A673 (cell line): ENCODE results near the gene KANSL1L. TPM values are rescaled to one million over a fixed set of nuclear protein-coding genes. Genes with fewer than 3 reads are reported as not detected.

Experiments used
- BruUV-seq: library from RNA; stranded (reverse); fragments of 400-500 nt; replicated peaks from 2 replicates; lab custom pipeline; 2021; lab: Mats Ljungman, UMichigan
- CTCF ChIA-PET: fragments of 300-600 bp; sonication (Branson Sonifier 250); formaldehyde crosslinking; loops from one replicate; lab custom pipeline; 2022; ENCODE audit warnings: antibody characterized with exemption; lab: Charles Lee
- POLR2A ChIA-PET: fragments of 300-600 bp; sonication (Branson Sonifier 250); formaldehyde crosslinking; loops from one replicate; lab custom pipeline; 2022; ENCODE audit warnings: antibody characterized with exemption; ENCODE audit not compliant: low non-redundant PET; lab: Charles Lee
- DNase-seq: peaks from one replicate; pipeline ENCODE4 v3.0.0-alpha.2; 2015; ENCODE audit warnings: low spot score
- H3K27ac ChIP-seq: fragments of 200-600 bp; sonication (generic); 2 replicates; pipeline ENCODE4 v1.5.1; 2016; ENCODE audit warnings: mixed run types, low read depth, mild to moderate bottlenecking, mixed read lengths, antibody characterized with exemption, low read length; ENCODE audit not compliant: poor library complexity, severe bottlenecking
- H3K27me3 ChIP-seq: fragments of 200-600 bp; sonication (generic); replicated peaks from 2 replicates; pipeline ENCODE4 v1.6.1; 2017; ENCODE audit warnings: mixed run types, low read depth, mild to moderate bottlenecking, mixed read lengths, antibody characterized with exemption, low read length; ENCODE audit not compliant: insufficient read depth, poor library complexity
- H3K36me3 ChIP-seq: fragments of 200-600 bp; sonication (generic); 2 replicates; pipeline ENCODE4 v1.6.1; 2016; ENCODE audit warnings: mixed run types, mild to moderate bottlenecking, mixed read lengths, antibody characterized with exemption, low read length; ENCODE audit not compliant: insufficient read depth, poor library complexity, severe bottlenecking
- H3K4me1 ChIP-seq: fragments of 200-600 bp; sonication (generic); 2 replicates; pipeline ENCODE4 v1.6.1; 2017; ENCODE audit warnings: mixed run types, mild to moderate bottlenecking, mixed read lengths, antibody characterized with exemption, low read length; ENCODE audit not compliant: insufficient read depth, poor library complexity, severe bottlenecking
- H3K4me3 ChIP-seq: fragments of 200-600 bp; sonication (generic); 2 replicates; pipeline ENCODE4 v1.5.1; 2016; ENCODE audit warnings: low read depth, mixed run types, mild to moderate bottlenecking, mixed read lengths, low read length; ENCODE audit not compliant: poor library complexity, severe bottlenecking
- H3K9me3 ChIP-seq: fragments of 200-600 bp; sonication (generic); 2 replicates; pipeline ENCODE4 v1.6.1; 2016; ENCODE audit warnings: mixed run types, low read depth, mild to moderate bottlenecking, mixed read lengths, antibody characterized with exemption, low read length; ENCODE audit not compliant: poor library complexity, severe bottlenecking
- CTCF ChIP-seq: fragments of 300-800, 200-600 bp; sonication (generic); conservative IDR thresholded peaks from 2 replicates; pipeline ENCODE4 v1.5.1; 2017; ENCODE audit warnings: low read depth, mild to moderate bottlenecking, antibody characterized with exemption, low read length, moderate library complexity, mixed read lengths
- EZH2 ChIP-seq: fragments of 200-600 bp; sonication (generic); IDR thresholded peaks from 2 replicates; pipeline ENCODE4 v1.6.1; 2017; ENCODE audit warnings: borderline replicate concordance, low read depth, mild to moderate bottlenecking, mixed read lengths, antibody characterized with exemption, low read length; ENCODE audit not compliant: poor library complexity, severe bottlenecking
- intact Hi-C: fragments of 100-400 bp; cut with micrococcal nuclease; formaldehyde crosslinking; loops from one replicate; pipeline ENCODE4 v1.10.0; 2022; ENCODE audit not compliant: unreplicated experiment
- total RNA-seq: library from RNA; stranded (reverse); gene quantifications from 2 replicates; pipeline ENCODE4 v1.2.3, GENCODE V29; 2021

Gene KANSL1L
- total RNA-seq, 1 experiment from 2014 or later: 17.7 TPM

DNA sequence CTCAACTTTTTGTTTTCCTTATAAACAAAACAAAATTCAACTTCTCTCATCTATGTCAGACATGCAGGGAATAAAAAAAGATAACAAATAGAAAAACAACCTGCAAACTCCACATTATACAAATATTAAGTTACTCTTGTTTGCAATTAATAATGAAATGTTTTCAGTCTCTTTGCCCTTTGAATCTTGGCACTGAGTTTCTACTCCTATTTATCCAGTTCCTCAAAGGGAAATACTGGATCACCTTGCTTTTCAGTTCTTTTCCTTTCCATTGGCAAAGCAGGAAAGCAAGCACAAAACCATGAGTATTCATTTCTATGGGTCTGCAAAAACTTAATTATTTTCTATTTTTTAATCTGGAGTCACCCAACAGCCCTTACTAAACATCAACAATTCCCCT, 23.6 kb downstream of the KANSL1L start:
- Histone ChIP-seq H3K36me3 (peaks cover 19% of the 10 kb centered on the region), H3K27ac (no peak overlapping the region), H3K9me3 (peaks cover 15% of the 10 kb centered on the region), H3K27me3 (no peaks in the 10 kb centered on the region), H3K4me3 (no peak overlapping the region), H3K4me1 (no peaks in the 10 kb centered on the region)
- TF ChIP-seq EZH2 (no peak), CTCF (no peak)
- ChIA-PET POLR2A (no interaction called here), CTCF (no interaction called here)
- no peak for DNase-seq
- BruUV-seq: no TSS peak
- intact Hi-C loops: no loop called here

DNA sequence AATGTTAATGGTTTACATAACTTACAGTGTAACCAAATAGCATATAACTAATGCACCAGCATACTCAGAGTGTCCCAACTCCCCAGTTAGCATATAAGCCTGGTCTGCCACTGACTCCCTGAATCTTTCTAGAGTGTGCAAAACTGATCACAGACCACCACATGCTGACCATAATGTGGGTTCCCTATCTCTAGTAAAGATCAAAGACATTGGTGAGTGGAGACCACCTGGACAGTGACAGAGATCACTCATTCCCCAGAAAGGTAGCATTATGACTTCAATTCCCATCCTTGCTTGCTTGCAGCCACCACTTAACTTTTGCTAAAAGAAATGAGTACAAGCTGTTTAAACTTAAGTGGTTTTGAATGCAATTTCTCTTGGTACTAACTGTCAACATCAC, 39.0 kb downstream of the KANSL1L start:
- CTCF ChIA-PET: no interaction called here
- intact Hi-C loops: no loop called here
- no TSS peak for BruUV-seq

DNA sequence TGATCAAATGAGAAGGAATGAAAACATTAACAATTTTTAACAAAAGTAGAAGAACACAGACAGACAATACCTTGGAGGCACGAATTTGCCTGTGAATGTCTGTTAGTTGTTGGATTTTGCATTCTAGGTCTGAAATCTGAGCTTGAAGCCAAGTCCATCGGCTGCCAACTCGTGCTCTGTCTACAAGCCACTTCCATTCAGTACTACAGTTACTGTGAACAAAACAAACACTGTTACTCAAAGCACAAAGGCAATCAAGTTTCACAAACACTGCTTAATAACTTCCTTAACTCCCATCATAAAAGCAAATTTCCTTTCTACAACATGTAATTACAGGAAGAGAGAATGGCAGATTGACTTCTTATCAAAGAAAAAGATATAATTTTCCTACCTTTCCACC, 42.2 kb downstream of the KANSL1L start:
- Histone ChIP-seq H3K4me1 (peaks cover 6% of the 10 kb centered on the region), H3K4me3 (no peak overlapping the region), H3K27me3 (no peaks in the 10 kb centered on the region), H3K36me3 (peaks cover 11% of the 10 kb centered on the region), H3K27ac (no peak overlapping the region), H3K9me3 (peaks cover 13% of the 10 kb centered on the region)
- TF ChIP-seq CTCF (no peak), EZH2 (no peak)
- intact Hi-C loops: no loop called here
- peak; percentile 5 for DNase-seq
- BruUV-seq: no TSS peak
- CTCF ChIA-PET: interaction anchor here (0.6 kb wide), 1 partner anchor 33 kb away, joined by 3 read pairs; no protein-coding TSS in a partner anchor
- POLR2A ChIA-PET: no interaction called here

More for the DNA sequence above, 39.0 kb downstream of the KANSL1L start:
- no peak for DNase-seq
- TF ChIP-seq CTCF (no peak), EZH2 (no peak)
- Histone ChIP-seq H3K36me3 (peaks cover 3% of the 10 kb centered on the region), H3K27ac (no peak overlapping the region), H3K4me3 (no peak overlapping the region), H3K27me3 (no peaks in the 10 kb centered on the region), H3K4me1 (peaks cover 6% of the 10 kb centered on the region), H3K9me3 (no peaks in the 10 kb centered on the region)
- POLR2A ChIA-PET: no interaction called here
